ENCODE measurements around the gene WDR72. TPM values are rescaled to one million over a fixed set of nuclear protein-coding genes. Genes with fewer than 3 reads are reported as not detected.

WDR72 gene
- total and polyA plus RNA-seq, 7 donors: under 0.01 to 3.6 (median 0.22) TPM; not detected in 1

GRCh38 chr15:53564647-53565046 lies 194.8 kb downstream of the WDR72 start:
- H3K27me3 ChIP-seq: no peaks in the 10 kb centered on the region
- H3K4me3 ChIP-seq: no peak overlapping the region
- intact Hi-C loops (cut with DNase I): no loop called here

GRCh38 chr15:53563627-53564026 lies 195.8 kb downstream of the WDR72 start:
- WGBS, 2 donors: 95 to 97% methylated on average over 4 of the region's 4 CpGs
- no peak overlapping the region for H3K4me3 ChIP-seq
- intact Hi-C loops (cut with DNase I): no loop called here
- TF ChIP-seq EP300 (IDR thresholded peaks at IDR 0.05) (no peak), POLR2AphosphoS5 (IDR thresholded peaks at IDR 0.05) (no peak), CTCF (IDR thresholded peaks at IDR 0.05) (no peak), POLR2A (IDR thresholded peaks at IDR 0.05) (no peak)
- no peak overlapping the region for H3K27ac ChIP-seq
- no peaks in the 10 kb centered on the region for H3K36me3 ChIP-seq
- H3K27me3 ChIP-seq: no peaks in the 10 kb centered on the region
- no peaks in the 10 kb centered on the region for H3K4me1 ChIP-seq
- no peaks in the 10 kb centered on the region for H3K9me3 ChIP-seq
- no peak for DNase-seq

More at GRCh38 chr15:53564647-53565046, 194.8 kb downstream of the WDR72 start:
- H3K36me3 ChIP-seq: no peaks in the 10 kb centered on the region
- no peak for DNase-seq
- no peak overlapping the region for H3K27ac ChIP-seq
- H3K9me3 ChIP-seq: no peaks in the 10 kb centered on the region
- WGBS, 2 donors: 71 to 78% methylated on average over 2 of the region's 2 CpGs
- TF ChIP-seq CTCF (IDR thresholded peaks at IDR 0.05): no peak
- no peak for TF ChIP-seq EP300 (IDR thresholded peaks at IDR 0.05)
- TF ChIP-seq POLR2AphosphoS5 (IDR thresholded peaks at IDR 0.05): no peak
- no peak for TF ChIP-seq POLR2A (IDR thresholded peaks at IDR 0.05)
- H3K4me1 ChIP-seq: no peaks in the 10 kb centered on the region

- Histone ChIP-seq H3K36me3 (no peaks in the 10 kb centered on the region), H3K4me3 (no peak overlapping the region), H3K4me1 (no peaks in the 10 kb centered on the region), H3K27me3 (no peaks in the 10 kb centered on the region), H3K9me3 (no peaks in the 10 kb centered on the region), H3K27ac (no peak overlapping the region)
- TF ChIP-seq POLR2A (IDR thresholded peaks at IDR 0.05) (no peak), CTCF (IDR thresholded peaks at IDR 0.05) (no peak), POLR2AphosphoS5 (IDR thresholded peaks at IDR 0.05) (no peak), EP300 (IDR thresholded peaks at IDR 0.05) (no peak)
- 10 to 51% methylated on average over 7 of the region's 7 CpGs for WGBS, 2 donors
- no peak for DNase-seq
- intact Hi-C loops (cut with DNase I): no loop called here
Observed at GRCh38 chr15:53559364-53560277, 199.8 kb downstream of the WDR72 start.

- H3K4me1 ChIP-seq: no peaks in the 10 kb centered on the region
- no peaks in the 10 kb centered on the region for H3K36me3 ChIP-seq
- TF ChIP-seq POLR2AphosphoS5 (IDR thresholded peaks at IDR 0.05) (no peak), EP300 (IDR thresholded peaks at IDR 0.05) (no peak), CTCF (IDR thresholded peaks at IDR 0.05) (no peak), POLR2A (IDR thresholded peaks at IDR 0.05) (no peak)
- H3K4me3 ChIP-seq: no peak overlapping the region
- no peak overlapping the region for H3K27ac ChIP-seq
- no peak for DNase-seq
- WGBS, 2 donors: 19 to 72% methylated on average over 1 of the region's 1 CpG
- intact Hi-C loops (cut with DNase I): no loop called here
- H3K27me3 ChIP-seq: no peaks in the 10 kb centered on the region
- H3K9me3 ChIP-seq: no peaks in the 10 kb centered on the region
Observed at GRCh38 chr15:53558384-53558783, 201.1 kb downstream of the WDR72 start.
